MM.1S (cell line): ENCODE results near the gene IGF1R.

ENCODE experiments used
- CTCF ChIP-seq: fragments of 300-600 bp; sonication (generic); IDR thresholded peaks from 2 replicates; pipeline ENCODE4 v1.5.1; 2016; ENCODE audit warnings: antibody characterized with exemption, low read length, mixed read lengths
- EZH2 ChIP-seq: fragments of 300-600 bp; sonication (generic); optimal IDR thresholded peaks from 2 replicates; pipeline ENCODE3; 2017; ENCODE audit warnings: low read depth, mild to moderate bottlenecking, antibody characterized with exemption, low read length, mixed read lengths
- EZH2phosphoT487 ChIP-seq: fragments of 300-600 bp; sonication (generic); IDR thresholded peaks from 2 replicates; pipeline ENCODE4 v1.6.1; 2018; ENCODE audit warnings: antibody characterized with exemption, low read length

GRCh38 chr15:98959640-98960007 lies 311.3 kb downstream of the IGF1R start:
- TF ChIP-seq EZH2 (no peak), CTCF (no peak), EZH2phosphoT487 (no peak)
